ENCODE data around the gene BUD23. TPM values are rescaled to one million over a fixed set of nuclear protein-coding genes. Genes with fewer than 3 reads are reported as not detected.
A peak's percentile ranks its signal among the peaks of the same experiment; 100 is the strongest.
"Not testable (repeated sequence)": the region's sequence is repeated elsewhere in the genome, so short reads cannot be mapped to it uniquely, and the experiment has no call there.

Gene BUD23
- total and polyA plus RNA-seq, 7 donors = 50.4 to 155 (median 96.2) TPM

DNA sequence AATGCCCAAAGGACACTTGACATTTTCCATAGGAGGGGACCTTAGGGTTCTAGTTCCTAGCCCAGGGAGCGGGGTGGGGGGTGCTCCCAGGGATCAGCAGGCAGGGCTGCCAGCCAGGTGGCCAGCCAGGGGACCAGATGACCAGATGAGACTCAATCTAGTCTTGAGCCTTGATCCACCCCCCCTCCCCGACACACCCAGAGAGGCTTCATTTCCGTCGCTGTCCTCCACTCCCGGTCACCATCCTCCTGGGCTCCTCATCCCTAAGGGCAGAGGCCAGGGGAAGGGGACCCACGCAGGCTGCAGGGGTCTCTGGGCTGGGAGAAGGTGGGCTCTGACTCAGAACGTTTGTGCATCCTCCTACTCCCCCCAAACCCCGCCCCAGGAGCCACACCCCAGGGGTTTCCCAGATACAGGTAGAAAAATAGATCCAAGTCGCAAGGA lies 35.1 kb downstream of the BUD23 start:
- 44 to 55% (median 48%) methylated on average over 9 of the region's 9 CpGs for WGBS, 3 donors
- Histone ChIP-seq H3K36me3 (ENCODE audit: insufficient read depth in 1 of 2, low read depth in 1 of 2) (no peaks in the 10 kb centered on the region), H3K4me3 (peak overlapping the region; percentile 94), H3K27ac (no peak overlapping the region), H3K27me3 (ENCODE audit: insufficient read depth in 3 of 3, low read length in 2 of 3) (no peaks in the 10 kb centered on the region), H3K4me1 (peaks cover 17% of the 10 kb centered on the region), H3K9me3 (no peaks in the 10 kb centered on the region)
- ATAC-seq = no peak
- intact Hi-C loops (cut with DNase I) = loop anchor here in 1 of 2 donors (5.0 kb wide), 1 partner anchor 36 kb away; the partner anchor contains the start of genes BUD23 and DNAJC30
- DNase-seq = no peak
- no peak for TF ChIP-seq CTCF (IDR thresholded peaks at IDR 0.05)

- WGBS, 3 donors = 0 to 2% (median 1%) methylated on average over 19 to 96 of the region's 96 CpGs
- Histone ChIP-seq H3K27me3 (ENCODE audit: insufficient read depth in 3 of 3, low read length in 2 of 3) (no peaks in the 10 kb centered on the region), H3K27ac (no peak within 1 kb of the TSS), H3K4me3 (peak within 1 kb of the TSS; percentile 94), H3K9me3 (no peaks in the 10 kb centered on the region), H3K4me1 (peaks cover 17% of the 10 kb centered on the region), H3K36me3 (ENCODE audit: insufficient read depth in 1 of 2, low read depth in 1 of 2) (no peaks in the 10 kb centered on the region)
- no peak for TF ChIP-seq CTCF (IDR thresholded peaks at IDR 0.05)
- DNase-seq = peak; percentile 72 to 86
- intact Hi-C loops (cut with DNase I) = loop anchor here in 1 of 2 donors (5.0 kb wide), 1 partner anchor 37 kb away; the partner anchor contains the start of genes BUD23 and DNAJC30
- ATAC-seq = peak; percentile 83 to 85 (median 84)
These were observed 35.8 kb downstream of the BUD23 start, which contains the start of gene STX1A for GRCh38 chr7:73718905-73719805. TSS of gene STX1A (minus strand) at chr7:73719669. CDS start at chr7:73719631, 38 bp downstream.

DNA sequence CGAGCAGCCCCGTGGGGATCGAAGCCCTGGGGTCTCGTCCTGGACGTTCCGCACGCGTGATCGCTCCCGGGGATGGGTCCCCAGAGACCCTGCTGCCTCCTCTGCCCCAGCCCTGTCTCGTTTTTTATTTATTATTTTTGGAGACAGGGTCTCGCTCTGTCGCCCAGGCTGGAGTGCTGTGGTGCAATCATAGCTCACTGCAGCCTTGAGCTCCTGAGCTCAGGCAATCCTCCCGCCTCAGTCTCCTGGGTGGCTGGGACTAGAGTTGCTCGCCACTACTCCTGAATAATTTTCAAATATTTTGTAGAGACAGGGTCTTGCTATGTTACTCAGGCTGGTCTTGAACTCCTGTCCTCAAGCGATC lies 36.4 kb downstream of the BUD23 start:
- H3K27ac ChIP-seq = no peak overlapping the region

DNA sequence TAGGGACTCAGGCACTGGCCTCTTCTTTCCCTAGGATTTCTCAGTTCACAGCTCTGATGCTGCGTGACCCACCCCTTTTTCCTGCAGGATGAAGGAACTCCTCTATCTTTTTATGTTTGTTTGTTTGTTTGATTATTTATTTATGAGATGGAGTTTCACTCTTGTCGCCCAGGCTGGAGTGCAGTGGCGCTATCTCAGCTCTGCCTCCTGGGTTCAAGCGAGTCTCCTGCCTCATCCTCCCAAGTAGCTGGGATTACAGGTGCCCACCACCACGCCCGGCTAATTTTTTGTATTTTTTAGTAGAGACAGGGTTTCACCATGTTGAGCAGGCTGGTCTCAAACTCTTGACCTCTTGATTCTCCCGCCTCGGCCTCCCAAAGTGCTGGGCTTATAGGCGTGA lies 37.0 kb downstream of the BUD23 start:
- H3K27ac ChIP-seq = not testable (repeated sequence)

More for the DNA sequence above, 36.4 kb downstream of the BUD23 start:
- Histone ChIP-seq H3K4me1 (peaks cover 17% of the 10 kb centered on the region), H3K27me3 (ENCODE audit: insufficient read depth in 3 of 3, low read length in 2 of 3) (no peaks in the 10 kb centered on the region), H3K9me3 (no peaks in the 10 kb centered on the region), H3K4me3 (peak overlapping the region; percentile 94), H3K36me3 (ENCODE audit: insufficient read depth in 1 of 2, low read depth in 1 of 2) (no peaks in the 10 kb centered on the region)
- DNase-seq = no peak
- WGBS, 3 donors = 10 to 16% (median 13%) methylated on average over 10 to 16 of the region's 16 CpGs
- ATAC-seq = peak in 3 of 4 donors; percentile 7 to 34 (median 9)
- no peak for TF ChIP-seq CTCF (IDR thresholded peaks at IDR 0.05)
- intact Hi-C loops (cut with DNase I) = loop anchor here in 1 of 2 donors (5.0 kb wide), 1 partner anchor 37 kb away; the partner anchor contains the start of genes BUD23 and DNAJC30

GRCh38 chr7:73721377-73721817 lies 38.0 kb downstream of the BUD23 start:
- intact Hi-C loops (cut with DNase I) = no loop called here
- H3K36me3 ChIP-seq (ENCODE audit: insufficient read depth in 1 of 2, low read depth in 1 of 2) = no peaks in the 10 kb centered on the region
- ATAC-seq = peak; percentile 61 to 73 (median 66)
- H3K4me3 ChIP-seq = no peak overlapping the region
- H3K9me3 ChIP-seq = no peaks in the 10 kb centered on the region
- H3K27me3 ChIP-seq (ENCODE audit: insufficient read depth in 3 of 3, low read length in 2 of 3) = no peaks in the 10 kb centered on the region
- TF ChIP-seq CTCF (IDR thresholded peaks at IDR 0.05) = no peak
- peak overlapping the region; percentile 41 for H3K27ac ChIP-seq
- peak; percentile 60 to 86 for DNase-seq
- 17 to 35% (median 26%) methylated on average over 3 of the region's 3 CpGs for WGBS, 3 donors
- H3K4me1 ChIP-seq = peaks cover 17% of the 10 kb centered on the region

More for the DNA sequence above, 37.0 kb downstream of the BUD23 start:
- DNase-seq; intact Hi-C loops (cut with DNase I); H3K4me3 ChIP-seq; ATAC-seq; H3K36me3 ChIP-seq (ENCODE audit: insufficient read depth in 1 of 2, low read depth in 1 of 2); H3K9me3 ChIP-seq; H3K27me3 ChIP-seq (ENCODE audit: insufficient read depth in 3 of 3, low read length in 2 of 3): not testable (repeated sequence)
- WGBS, 3 donors = 94 to 98% (median 98%) methylated on average over 9 of the region's 9 CpGs
- H3K4me1 ChIP-seq = peaks cover 17% of the 10 kb centered on the region

DNA sequence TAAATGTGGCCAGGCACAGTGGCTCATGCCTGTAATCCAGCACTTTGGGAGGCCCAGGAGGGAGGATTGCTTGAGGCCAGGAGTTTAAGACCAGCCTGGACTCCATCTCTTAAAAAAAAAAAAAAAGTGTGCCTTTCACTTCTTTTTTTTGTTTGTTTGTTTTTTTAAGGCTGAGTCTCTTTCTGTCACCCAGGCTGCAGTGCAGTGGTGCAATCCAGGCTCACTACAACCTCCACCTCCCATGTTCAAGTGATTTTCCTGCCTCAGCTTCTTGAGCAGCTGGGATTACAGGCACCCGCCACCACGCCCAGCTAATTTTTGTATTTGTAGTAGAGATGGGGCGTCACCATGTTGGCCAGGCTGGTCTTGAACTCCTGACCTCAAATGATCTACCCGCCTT lies 38.8 kb downstream of the BUD23 start:
- ATAC-seq; intact Hi-C loops (cut with DNase I): not testable (repeated sequence)
- WGBS, 3 donors = 69 to 79% (median 78%) methylated on average over 4 of the region's 4 CpGs

More for the DNA sequence above, 38.8 kb downstream of the BUD23 start:
- not testable (repeated sequence) for H3K27me3 ChIP-seq (ENCODE audit: insufficient read depth in 3 of 3, low read length in 2 of 3); DNase-seq; H3K4me3 ChIP-seq; H3K36me3 ChIP-seq (ENCODE audit: insufficient read depth in 1 of 2, low read depth in 1 of 2); H3K27ac ChIP-seq; H3K9me3 ChIP-seq
- H3K4me1 ChIP-seq = peaks cover 17% of the 10 kb centered on the region
